Measurements from ENCODE around the gene STAMBP.

DNA sequence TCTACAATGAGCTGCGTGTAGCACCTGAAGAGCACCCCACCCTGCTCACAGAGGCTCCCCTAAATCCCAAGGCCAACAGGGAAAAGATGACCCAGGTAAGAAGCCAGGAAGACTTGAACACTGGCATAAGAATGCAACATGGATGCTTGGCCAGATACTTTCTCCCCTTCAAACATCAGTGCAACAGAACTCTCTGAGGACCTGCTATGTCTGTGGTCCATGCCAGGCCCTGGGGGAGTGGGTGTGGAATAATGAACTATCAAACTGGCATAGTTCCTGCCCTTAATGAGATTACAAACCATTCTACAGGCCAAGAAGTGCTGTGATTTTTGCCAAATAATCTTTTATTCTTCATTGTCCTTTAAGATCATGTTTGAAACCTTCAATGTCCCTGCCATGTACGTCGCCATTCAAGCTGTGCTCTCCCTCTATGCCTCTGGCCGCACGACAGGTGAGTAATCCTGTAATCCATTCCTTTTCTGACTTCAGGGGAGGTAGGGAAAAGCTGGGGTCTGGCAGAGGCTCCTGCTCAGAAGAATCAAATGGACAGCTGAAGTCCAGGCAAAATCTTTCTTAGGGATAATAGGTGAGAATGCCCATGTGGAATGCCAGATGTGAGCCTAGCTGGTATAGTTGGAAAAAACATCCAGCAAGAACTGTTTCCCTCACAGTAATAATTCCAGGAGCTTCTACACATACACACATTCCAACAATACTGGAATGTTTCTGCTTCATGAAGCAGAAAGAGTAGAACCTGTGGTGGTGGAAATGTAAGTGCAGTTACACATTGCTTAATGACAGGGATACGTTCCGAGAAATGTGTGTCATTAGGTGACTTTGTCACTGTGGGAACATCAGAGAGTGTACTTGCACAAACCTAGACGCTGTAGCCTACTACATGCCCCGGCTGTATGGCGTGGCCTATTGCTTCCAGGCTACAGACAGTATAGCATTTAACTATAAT is 80.2 kb downstream of the STAMBP start:
- TF ChIP-seq, protein P1, sequence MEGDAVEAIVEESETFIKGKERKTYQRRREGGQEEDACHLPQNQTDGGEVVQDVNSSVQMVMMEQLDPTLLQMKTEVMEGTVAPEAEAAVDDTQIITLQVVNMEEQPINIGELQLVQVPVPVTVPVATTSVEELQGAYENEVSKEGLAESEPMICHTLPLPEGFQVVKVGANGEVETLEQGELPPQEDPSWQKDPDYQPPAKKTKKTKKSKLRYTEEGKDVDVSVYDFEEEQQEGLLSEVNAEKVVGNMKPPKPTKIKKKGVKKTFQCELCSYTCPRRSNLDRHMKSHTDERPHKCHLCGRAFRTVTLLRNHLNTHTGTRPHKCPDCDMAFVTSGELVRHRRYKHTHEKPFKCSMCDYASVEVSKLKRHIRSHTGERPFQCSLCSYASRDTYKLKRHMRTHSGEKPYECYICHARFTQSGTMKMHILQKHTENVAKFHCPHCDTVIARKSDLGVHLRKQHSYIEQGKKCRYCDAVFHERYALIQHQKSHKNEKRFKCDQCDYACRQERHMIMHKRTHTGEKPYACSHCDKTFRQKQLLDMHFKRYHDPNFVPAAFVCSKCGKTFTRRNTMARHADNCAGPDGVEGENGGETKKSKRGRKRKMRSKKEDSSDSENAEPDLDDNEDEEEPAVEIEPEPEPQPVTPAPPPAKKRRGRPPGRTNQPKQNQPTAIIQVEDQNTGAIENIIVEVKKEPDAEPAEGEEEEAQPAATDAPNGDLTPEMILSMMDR (conservative IDR thresholded peaks at IDR 0.05; ENCODE audit: low read depth, low read length), result no peak
- TF ChIP-seq POLR2A (IDR thresholded peaks at IDR 0.05; ENCODE audit: low read depth, low read length) (no peak), BHLHE40 (IDR thresholded peaks at IDR 0.05; ENCODE audit: low read depth, low read length) (no peak), MXI1 (IDR thresholded peaks at IDR 0.05; ENCODE audit: borderline replicate concordance, low read depth, low read length) (no peak), FOS (IDR thresholded peaks at IDR 0.05; ENCODE audit: low read depth, low read length) (no peak), CEBPB (IDR thresholded peaks at IDR 0.05; ENCODE audit: low read depth, low read length) (no peak), RFX5 (IDR thresholded peaks at IDR 0.05; ENCODE audit: low read depth, low read length) (no peak), RCOR1 (IDR thresholded peaks at IDR 0.05; ENCODE audit: insufficient replicate concordance, low read length) (no peak)

Data from IMR-90 (cell line).